GM21367 (cell line): Measurements from ENCODE around the gene SLC16A3.
"Not testable (repeated sequence)": the region's sequence is repeated elsewhere in the genome, so short reads cannot be mapped to it uniquely, and the experiment has no call there.

Experiments used
- ATAC-seq: cut with Tn5 transposase; IDR thresholded peaks from one replicate; pipeline ENCODE4 v1.9.1; 2021; ENCODE audit not compliant: unreplicated experiment

SLC16A3 gene

DNA sequence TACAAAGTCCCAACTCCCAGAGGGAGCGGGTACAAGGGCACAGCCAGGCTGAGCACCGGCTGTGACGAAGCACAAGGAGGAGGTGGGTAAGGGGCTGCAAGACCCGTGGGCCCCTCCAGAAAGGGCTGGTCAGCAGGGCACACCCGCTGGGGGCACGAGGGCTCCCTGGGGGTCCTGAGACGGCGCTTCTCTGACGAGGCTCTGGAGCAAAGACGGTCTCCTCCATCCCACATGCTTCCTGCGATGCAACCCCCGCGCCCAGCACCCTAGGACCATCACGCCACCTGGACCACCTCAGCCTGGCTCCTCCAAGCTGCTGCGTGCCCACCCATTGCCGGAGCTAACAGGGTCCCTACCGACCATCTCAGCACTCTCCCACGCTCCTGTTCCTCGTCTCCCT is 24.9 kb upstream of the SLC16A3 start:
- no peak for ATAC-seq

DNA sequence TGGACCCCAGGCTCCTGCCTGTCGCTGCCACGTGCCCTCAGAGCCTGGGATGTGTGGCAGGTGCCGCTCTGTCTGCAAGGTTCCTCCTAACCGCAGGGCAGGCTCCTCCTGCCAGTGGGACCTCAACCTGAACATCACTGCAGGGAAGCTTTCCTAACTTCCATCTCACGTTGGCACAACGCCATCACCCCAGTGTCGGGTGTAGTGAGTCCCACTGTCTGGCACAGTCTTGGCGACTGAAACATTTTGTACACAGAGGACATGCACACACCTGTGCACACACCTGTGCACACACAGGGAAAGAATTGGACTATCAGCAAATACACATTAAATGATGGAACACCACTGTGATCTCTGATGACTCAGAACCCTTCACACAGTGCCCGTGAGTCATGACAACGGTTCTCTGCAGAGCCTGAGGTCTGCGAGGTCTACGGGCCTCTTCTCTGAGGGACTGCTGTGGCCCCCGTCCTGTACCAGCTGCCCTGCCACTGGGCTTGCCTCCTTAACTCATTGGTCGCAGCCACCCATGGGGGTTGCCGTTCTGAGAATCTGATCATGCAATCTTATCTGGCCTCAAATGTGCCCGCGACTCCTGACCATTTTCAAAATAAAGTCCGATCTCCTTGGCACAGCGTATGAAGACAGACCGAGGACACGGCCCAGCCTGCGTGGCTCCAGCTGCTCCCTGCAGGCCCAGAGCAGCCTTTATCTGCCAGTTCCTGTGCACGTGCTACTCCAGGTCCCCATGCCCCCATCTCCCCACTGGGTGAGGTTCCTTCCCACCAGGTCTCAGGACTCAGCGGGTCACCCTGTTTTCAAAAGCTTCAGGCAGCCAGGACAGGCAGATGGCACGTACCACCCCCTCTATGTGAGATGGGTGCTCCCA is 23.8 kb upstream of the SLC16A3 start:
- no peak for ATAC-seq

DNA sequence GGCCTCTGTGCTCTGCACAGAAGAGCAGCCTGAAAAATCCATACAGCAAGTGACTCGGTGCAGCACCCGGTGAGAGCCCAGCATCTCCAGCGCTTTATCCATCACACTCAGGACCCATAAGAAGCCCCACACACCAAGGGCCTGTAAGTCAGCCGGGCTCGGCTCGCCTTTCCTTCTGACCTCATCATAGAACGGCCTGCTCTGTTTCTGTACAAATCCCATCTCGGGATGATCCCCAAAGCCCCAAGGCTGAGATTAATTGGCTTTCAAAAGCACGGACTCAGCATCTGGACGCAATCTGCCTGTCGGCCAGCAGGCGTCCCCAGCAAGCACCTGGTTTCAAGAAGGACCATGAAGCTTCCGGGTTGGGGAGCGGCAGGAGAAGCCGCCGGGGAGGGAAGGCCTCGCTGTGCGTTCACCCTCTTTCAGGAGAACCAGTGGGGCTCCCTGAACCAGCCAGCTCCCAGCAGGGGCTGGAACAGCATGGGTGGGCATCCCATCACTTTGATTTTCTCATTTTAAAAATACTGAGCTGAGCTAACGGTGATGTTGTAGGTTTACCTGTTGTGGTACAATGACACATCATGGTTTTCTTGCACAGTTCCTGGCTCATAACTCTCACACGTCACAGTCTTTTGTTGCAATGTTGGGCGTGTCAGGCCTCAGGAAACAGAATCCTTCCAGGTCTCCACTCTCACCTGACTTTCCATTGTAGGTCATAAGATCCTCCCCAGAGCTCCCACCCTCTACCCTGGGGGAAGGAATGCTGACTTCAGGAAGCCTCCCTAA is 22.9 kb upstream of the SLC16A3 start:
- ATAC-seq = no peak

DNA sequence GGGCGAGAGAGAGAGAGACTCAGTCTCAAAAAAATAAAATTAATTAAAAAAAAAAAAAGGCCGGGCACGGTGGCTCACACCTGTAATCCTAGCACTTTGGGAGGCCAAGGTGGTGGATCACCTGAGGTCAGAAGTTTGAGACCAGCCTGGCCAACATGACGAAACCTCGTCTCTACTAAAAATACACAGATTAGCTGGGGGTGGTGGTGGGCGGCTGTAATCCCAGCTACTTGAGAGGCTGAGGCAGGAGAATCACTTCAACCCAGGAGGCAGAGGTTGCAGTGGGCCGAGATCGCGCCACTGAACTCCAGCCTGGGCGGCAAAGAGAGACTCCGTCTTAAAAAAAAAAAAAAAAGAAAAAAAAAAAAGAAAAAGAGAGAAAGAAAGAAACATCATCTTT is 18.2 kb upstream of the SLC16A3 start:
- ATAC-seq = not testable (repeated sequence)

DNA sequence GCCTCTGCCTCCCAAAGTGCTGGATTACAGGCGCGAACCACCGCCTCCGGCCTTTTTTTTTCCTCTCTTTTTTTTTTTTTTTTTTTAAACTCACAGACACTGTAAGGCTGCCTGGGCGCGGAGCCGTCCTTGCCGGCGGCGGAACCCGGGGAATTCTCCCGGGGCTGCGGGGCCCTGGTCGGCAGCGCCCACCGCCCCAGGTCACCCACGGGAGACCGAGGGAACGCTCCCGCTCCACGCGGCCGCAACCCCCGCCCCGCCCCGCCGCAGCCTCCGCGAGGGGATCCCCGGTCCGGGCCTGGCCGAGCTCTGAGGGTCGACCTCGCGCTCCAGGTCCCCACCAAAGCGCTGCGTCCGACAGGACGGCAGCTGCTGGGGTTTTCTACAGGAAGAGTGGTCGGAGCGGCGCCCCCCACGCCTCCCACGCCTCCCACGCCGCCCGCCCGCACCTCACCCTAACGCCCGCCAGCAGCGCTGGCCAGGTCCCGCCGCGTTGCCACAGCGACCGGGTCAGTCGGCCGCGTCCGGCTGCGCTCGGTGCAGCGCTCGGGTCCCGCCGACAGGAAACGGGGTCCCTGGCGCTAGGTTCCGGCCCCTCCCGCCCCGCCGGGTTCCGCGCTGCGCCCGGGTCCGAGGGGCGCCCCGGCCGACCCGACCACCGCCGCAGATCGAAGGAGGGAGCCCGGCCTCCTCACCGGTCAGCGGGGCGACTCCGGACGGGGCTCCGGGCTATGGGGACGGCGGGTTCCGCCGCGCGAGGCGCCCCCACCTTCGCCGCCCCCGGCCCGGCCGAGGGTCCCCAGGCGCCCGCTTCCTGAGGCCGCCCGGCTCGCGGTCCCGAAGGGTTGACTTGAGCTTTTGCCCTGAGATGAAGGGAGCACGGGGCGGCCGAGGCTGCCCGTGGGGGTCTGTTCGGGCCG is 16.3 kb upstream of the SLC16A3 start, which contains the start of gene CCDC57:
TSS of gene CCDC57 (minus strand) at position 512 of the 920 bp plus-strand sequence. CDS start 10,898 bp downstream, outside the sequence.
- ATAC-seq = peak; percentile 48

DNA sequence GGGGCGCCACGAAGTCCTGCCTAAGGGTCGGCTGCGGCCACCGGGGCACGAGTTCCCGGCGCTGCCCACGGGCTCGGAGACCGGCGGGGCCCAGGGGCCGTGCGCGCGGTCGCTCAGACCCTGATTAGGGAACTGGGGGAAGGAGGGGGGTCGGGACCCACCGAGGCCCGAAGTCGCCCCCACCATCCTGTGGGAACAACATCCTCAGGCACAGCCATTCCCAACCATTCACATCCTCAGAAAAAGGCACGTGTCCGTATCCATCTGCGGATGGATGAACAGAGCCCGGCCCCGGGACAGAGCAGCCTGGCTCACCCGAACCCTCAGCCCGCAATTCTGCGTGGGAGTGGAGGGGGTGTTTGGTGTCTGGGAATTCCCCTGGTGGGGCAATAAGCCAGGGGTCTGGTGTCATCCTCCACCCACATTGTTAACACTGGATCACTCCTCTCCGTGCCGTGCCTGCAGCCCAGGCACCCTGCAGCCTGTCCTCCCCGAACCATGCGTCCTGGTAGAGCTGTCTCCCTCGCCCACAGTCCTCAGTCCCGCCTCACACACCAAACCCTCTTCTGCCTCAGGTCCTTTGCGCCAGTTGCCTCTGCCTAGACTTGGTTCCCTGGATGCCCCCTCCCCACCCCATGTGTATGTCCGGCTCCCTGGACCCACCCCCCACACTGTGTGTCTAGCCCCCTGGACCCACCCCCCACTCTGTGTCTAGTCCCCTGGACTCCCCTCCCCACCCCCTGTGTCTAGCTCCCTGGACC is 15.4 kb upstream of the SLC16A3 start:
- peak; percentile 13 for ATAC-seq

DNA sequence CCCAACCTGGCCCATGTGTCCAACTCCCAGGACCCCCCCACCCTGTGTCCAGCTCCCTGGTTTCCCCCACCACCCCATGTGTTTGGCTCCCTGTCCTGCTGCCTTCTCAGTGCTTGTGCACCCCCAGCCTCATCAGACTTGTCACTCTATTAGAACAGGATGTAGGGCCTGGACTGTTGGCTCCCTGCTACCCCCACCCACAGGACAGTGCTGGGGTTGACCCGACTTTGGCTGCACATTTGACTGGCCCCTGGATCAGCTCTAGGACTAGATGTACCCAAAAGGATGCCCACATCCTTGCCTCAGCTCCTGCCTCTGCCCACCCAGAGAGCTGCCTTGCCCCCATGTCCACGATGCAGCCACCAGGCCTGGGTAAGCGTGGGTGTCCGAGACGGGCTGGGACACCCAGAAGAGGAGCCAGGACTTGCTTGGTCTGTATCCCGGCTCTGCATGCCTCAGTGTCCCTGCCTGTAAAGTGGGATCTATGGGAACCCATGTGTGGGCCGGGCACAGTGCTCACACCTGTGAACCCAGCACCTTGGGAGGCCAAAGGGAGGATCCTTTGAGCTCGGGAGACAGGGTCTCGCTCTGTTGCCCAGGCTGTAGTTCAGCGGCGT is 14.7 kb upstream of the SLC16A3 start:
- no peak for ATAC-seq

DNA sequence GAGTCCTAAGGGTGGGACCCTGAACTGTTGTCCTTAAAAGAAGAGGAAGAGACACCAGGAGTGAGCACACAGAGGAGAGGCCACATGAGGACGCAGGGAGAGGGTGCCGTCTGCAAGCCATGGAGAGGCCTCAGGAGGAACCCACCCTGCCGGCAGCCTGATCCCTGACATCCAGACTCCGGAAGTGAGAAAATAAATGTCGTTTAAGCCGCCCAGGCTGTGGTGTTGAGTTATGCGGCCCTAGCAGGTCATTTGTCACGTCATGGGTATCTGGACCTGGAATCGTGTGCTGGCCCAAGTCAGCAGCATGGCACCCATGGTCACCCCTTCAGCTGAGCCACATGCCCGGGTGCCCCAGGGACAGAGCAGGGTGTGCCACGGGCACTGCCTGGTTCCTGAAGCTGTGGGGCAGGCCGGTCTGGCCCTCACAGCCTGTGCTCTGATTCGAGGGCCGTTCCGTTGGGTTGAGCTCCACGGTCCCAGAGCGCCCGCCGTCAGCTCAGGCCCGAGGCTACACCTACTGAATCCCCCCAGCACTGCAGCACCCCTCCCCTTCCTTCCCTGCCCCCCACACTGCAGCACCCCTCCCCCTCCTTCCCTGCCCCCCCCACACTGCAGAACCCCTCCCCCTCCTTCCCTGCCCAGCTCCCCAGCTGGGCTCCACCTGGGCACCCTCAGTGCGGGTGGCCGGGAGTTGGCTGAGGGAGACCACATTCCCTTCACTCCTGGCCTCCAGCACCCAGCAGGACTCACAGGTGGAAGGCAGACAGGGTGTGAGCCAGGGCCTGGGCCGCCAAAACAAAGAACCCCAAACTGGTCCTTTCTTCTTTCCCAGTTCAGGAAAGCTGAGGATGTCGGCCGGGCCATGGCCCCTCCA is 13.5 kb upstream of the SLC16A3 start:
- ATAC-seq = no peak

DNA sequence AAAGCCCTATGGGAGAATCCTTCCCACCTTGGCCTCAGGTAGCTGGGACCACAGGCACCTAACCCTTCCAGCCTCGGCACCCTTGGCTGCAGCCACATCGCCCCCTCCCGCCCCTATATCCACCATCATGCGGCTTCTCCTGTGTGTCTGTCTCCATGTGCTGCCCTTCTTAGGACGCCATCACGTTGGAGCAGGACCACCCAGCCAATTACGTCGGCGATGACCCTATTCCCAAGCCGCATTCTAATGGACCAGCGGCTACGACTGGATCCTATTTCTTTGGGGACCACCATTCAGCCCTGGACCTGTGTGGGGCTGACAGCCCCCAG is 12.9 kb upstream of the SLC16A3 start:
- no peak for ATAC-seq

DNA sequence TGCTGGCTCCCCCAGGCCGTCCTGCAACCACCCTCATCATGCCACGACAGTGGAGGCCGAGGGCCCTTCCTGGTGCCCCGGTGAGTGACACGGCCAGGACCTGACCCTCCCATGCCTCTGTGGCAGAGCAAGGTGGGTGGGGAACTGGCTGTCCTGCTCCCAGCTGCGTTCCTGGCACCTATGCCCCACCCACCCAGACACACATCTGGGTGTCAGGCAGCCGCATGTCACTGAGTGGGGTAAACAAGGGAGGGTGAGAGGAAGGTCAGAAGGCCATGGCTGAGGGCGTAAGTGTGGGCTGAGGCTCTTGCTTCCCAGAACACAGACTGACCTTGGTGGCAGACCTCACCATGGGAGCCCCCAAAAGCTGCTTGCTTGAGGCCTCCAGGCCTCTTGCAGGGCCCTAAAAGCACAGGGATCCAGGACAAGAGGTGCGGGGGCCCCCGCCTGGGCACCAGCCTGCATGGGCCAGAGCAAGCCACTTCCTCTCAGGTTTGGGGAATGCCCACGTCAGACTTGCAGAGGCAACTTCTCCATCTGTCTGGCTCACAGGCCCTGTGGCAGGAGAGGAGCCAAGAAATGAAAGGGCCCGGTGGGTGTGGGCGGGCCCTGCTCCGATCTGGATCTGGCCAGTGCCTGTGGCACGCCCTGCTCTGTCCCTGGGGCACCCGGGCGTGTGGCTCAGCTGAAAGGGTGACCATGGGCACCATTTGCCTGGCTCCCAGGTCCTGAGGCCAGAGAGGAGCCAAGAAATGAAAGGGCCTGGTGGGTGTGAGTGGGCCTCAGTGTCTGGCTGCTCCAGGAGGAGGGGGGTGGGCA is 12.3 kb upstream of the SLC16A3 start:
- no peak for ATAC-seq

DNA sequence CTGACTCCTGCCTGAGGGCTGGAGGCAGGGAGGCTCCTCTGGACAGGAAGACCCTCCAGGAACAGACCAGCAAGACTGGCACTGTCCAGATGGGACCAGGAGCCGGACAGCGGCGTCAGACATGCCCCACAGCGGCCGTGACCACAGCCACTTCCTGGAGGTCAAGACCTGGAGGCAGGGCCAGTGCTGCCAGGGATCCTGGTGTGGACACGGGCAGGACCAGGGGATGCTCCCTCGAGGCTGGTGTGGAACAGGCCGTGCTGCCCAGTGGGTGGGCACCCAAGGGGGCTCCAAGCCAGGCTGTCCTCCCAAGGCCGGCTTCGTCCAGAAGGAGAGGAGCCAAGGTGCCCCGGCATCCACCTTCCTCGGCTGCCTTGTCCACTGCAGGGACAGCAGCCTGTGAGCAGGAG is 11.7 kb upstream of the SLC16A3 start:
- no peak for ATAC-seq

DNA sequence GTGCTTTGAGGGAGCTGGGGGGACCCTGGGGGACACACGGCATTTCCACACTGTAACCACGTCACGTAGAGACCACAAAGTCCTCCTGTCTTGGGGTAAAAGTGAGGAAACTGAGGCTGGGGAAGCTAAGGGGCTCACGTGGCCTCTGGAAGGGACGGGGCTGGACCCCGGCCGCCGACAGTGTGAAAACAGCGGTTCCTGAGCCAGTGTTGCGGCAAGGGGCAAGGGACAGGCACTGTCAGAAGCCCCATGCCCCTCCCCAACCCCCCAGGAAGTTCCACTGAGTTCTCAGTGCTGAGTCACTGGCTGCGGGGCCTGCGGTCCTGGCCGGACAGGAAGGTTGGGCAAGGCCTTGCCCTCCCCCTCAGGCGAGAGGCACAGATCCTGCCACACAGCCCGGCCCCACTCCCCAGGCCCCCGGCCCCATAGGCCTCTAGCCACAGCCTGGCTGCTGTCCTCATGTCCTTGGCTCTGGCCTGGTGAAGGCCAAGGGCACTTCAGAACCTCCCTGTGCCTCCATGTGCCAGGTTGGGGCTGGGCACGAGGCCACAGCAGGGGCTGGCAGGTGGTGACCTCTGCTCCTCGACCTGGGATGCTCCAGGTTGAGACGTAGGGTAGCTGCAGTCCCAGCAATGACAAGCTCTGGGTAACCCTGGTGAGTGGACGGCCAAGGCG is 11.2 kb upstream of the SLC16A3 start:
- no peak for ATAC-seq

DNA sequence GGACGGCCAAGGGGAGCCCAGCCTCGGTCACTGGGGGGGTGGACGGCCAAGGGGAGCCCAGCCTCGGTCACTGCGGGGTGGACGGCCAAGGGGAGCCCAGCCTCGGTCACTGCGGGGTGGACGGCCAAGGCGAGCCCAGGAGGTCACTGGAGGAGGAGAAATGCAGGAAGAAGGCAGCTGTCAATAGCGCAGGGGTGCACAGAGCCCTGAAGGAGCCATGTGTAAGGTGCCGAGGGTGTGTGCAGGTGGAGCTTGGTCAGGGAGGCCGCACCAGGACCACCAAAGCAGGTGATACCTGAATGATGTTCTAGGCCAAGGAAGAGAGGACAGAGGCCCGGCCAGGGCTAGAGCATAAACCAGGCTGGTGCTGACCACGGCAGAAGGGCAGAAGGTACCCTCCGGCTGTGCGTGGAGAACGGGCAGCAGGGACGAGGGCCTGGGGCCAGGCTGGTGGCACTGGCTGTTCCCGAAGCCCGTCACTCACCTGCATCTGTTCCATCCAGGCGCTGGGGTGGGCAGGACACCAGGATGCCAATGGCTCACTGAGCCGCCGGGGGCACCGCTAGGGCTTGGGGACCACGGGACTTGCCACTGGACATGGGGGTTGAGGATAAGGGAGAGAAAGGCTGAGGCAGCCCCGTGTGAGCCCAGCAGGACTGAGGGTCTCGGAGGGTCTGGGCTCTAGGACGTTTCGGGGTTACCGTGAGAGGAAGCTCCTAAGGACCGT is 10.3 kb upstream of the SLC16A3 start:
- no peak for ATAC-seq

DNA sequence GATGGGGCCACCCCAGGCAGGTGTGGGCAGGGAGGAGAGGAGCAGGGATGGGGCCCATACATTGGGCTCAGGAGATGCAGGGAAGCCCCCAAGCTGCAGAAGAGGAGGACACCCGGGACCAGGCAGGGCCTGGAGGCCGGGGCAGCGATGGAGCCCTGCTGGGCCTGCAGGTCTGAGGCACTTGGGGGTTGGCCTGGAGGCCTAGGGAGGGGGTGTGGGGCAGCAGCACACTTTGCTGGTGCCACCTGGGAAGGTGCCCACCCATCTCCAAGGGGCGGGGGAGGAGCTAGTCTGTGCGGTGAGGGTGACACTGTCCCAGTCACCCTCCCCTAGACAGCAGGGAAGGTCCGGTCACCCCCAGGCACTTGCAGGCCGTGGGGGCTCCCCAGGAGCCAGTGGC is 9.8 kb upstream of the SLC16A3 start:
- ATAC-seq = no peak

DNA sequence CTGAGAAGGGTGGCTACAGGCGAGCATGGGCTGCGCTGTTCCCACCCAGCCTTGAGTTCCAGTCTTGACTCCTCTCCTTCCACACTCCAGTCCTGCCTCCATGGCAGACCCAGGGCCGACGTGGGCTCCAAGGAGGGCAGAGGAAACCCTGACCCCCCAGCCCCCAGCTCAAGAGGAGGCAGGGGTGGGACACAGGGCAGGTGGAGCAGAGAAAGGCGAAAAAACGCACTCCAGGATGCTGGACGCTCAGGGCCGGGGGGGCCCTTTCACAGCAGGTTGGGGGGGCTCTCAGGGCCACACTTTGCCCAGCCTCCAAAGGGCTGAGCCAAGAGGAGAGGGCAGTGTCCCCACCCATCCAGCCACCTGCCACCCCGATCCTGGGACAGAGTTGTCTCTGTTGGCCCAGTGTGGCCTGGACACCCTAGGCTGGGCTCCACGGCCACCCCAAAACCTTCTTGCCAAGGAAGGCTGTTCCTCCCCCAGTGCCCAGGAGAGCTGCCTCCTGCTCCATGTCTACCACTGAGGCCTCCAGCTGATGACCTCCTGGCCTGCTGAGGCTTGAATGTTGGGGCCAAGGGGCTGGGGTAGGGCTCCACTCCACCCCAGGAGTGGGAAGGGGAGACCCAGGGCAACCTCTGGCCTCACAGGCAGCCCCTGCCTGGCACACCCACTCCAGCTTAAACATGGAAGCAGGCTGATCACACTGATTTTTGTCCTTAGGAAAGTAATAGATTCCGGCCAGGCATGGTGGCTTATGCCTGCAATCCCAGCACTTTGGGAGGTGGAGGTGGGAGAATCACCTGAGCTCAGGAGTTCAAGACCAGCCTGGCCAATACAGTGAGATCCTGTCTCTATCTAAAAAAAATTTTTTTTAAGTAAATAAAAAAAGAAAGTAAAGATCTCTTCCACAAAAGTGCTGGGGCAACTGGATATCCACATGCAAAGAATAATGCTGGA is 8.8 kb upstream of the SLC16A3 start:
- no peak for ATAC-seq
